Activated T-cell treated with anti-CD3 and anti-CD28 coated beads for 1 hour (primary cell): Measurements from ENCODE around the gene USP32.
"Not testable (repeated sequence)": the region's sequence is repeated elsewhere in the genome, so short reads cannot be mapped to it uniquely, and the experiment has no call there.

ENCODE experiments used
- DNase-seq: peaks from one replicate; pipeline ENCODE4 v3.0.0-alpha.2; 2020; ENCODE audit warnings: low read depth

The USP32 gene

GRCh38 chr17:60392042-60392844 is at the start of gene USP32:
TSS of gene USP32 (minus strand) at chr17:60392133. CDS start at chr17:60391939, 194 bp downstream.
- DNase-seq, result peak; percentile 99

- no peak for DNase-seq
Observed at GRCh38 chr17:60439501-60439900, 47.6 kb upstream of the USP32 start.

GRCh38 chr17:60436676-60437075 is 44.7 kb upstream of the USP32 start:
- no peak for DNase-seq

GRCh38 chr17:60435244-60436167 is 43.6 kb upstream of the USP32 start:
- DNase-seq, result peak; percentile 26

GRCh38 chr17:60433021-60433997 is 41.4 kb upstream of the USP32 start:
- not testable (repeated sequence) for DNase-seq

- DNase-seq, result not testable (repeated sequence)
Observed at GRCh38 chr17:60430561-60430960, 38.6 kb upstream of the USP32 start.

- not testable (repeated sequence) for DNase-seq
Observed at GRCh38 chr17:60428491-60428890, 36.6 kb upstream of the USP32 start.

GRCh38 chr17:60426596-60426995 is 34.7 kb upstream of the USP32 start:
- DNase-seq, result no peak

- no peak for DNase-seq
Observed at GRCh38 chr17:60425626-60426025, 33.7 kb upstream of the USP32 start.

- DNase-seq, result no peak
Observed at GRCh38 chr17:60423865-60424264, 31.9 kb upstream of the USP32 start.

- DNase-seq, result no peak
Observed at GRCh38 chr17:60422162-60422665, 30.3 kb upstream of the USP32 start, which contains the start of gene CHCT1. TSS of gene CHCT1 (plus strand) at chr17:60422489. CDS start at chr17:60422593, 104 bp downstream.

- peak; percentile 60 for DNase-seq
Observed at GRCh38 chr17:60421273-60422161, 29.6 kb upstream of the USP32 start.

GRCh38 chr17:60419875-60420274 is 27.9 kb upstream of the USP32 start:
- not testable (repeated sequence) for DNase-seq

GRCh38 chr17:60419003-60419402 is 27.1 kb upstream of the USP32 start:
- not testable (repeated sequence) for DNase-seq

- DNase-seq, result no peak
Observed at GRCh38 chr17:60416368-60416925, 24.5 kb upstream of the USP32 start.

GRCh38 chr17:60415146-60415545 is 23.2 kb upstream of the USP32 start:
- DNase-seq, result no peak

- no peak for DNase-seq
Observed at GRCh38 chr17:60412701-60413100, 20.8 kb upstream of the USP32 start.

- no peak for DNase-seq
Observed at GRCh38 chr17:60410001-60410400, 18.1 kb upstream of the USP32 start.

- no peak for DNase-seq
Observed at GRCh38 chr17:60406887-60407286, 15.0 kb upstream of the USP32 start.

- no peak for DNase-seq
Observed at GRCh38 chr17:60403962-60404361, 12.0 kb upstream of the USP32 start.
